Keratinocyte (primary cell): ENCODE measurements around the gene ELF4. TPM values are rescaled to one million over a fixed set of nuclear protein-coding genes. Genes with fewer than 3 reads are reported as not detected.
A peak's percentile ranks its signal among the peaks of the same experiment; 100 is the strongest.

Experiments
- DNase-seq: peaks from one replicate; pipeline ENCODE4 v3.0.0-alpha.2; 2011; ENCODE audit warnings: low read depth, missing footprints, low spot score
- FAIRE-seq: peaks from 2 replicates; lab custom pipeline; 2011; peaks lifted over from hg19 to GRCh38; lab: Jason Lieb, UNC
- H2AFZ ChIP-seq: 2 replicates; pipeline ENCODE4 v1.6.0; 2012; ENCODE audit warnings: low read length, control low read depth, inconsistent platforms; ENCODE audit not compliant: control insufficient read depth
- H3K27ac ChIP-seq: 2 replicates; pipeline ENCODE4 v1.5.1; 2011; ENCODE audit warnings: low read length; ENCODE audit not compliant: control insufficient read depth, insufficient read depth
- H3K27me3 ChIP-seq: 3 replicates; pipeline ENCODE4 v1.6.0; 2011; ENCODE audit warnings: low read length; ENCODE audit not compliant: control insufficient read depth, insufficient read depth; ENCODE audit errors: extremely low read depth
- H3K36me3 ChIP-seq, 2 experiments: 2 replicates in 1 of 2; 3 replicates in 1 of 2; pipeline ENCODE4 v1.5.1; 2011; ENCODE audit warnings: low read length in 2 of 2, mild to moderate bottlenecking in 1 of 2; ENCODE audit not compliant: control insufficient read depth in 2 of 2, insufficient read depth in 2 of 2; ENCODE audit errors: extremely low read depth in 1 of 2
- H3K4me1 ChIP-seq: 3 replicates; pipeline ENCODE4 v1.5.1; 2011; ENCODE audit warnings: low read length; ENCODE audit not compliant: control insufficient read depth, insufficient read depth; ENCODE audit errors: extremely low read depth
- H3K4me2 ChIP-seq: 3 replicates; pipeline ENCODE4 v1.6.0; 2011; ENCODE audit warnings: low read depth, low read length; ENCODE audit not compliant: control insufficient read depth, insufficient read depth; ENCODE audit errors: extremely low read depth
- H3K4me3 ChIP-seq, 3 experiments: fragments of 200-600 bp in 1 of 3; sonication (generic) in 1 of 3; 2 replicates in 2 of 3; 3 replicates in 1 of 3; pipeline ENCODE4 v1.5.1; 2011 to 2016; ENCODE audit warnings: low read length in 3 of 3, mild to moderate bottlenecking in 3 of 3, control low read depth in 2 of 3, inconsistent platforms in 1 of 3, low read depth in 1 of 3, mixed read lengths in 1 of 3, mixed run types in 1 of 3, moderate library complexity in 1 of 3; ENCODE audit not compliant: control insufficient read depth in 2 of 3, insufficient read depth in 2 of 3; ENCODE audit errors: extremely low read depth in 1 of 3
- H3K79me2 ChIP-seq: 2 replicates; pipeline ENCODE4 v1.6.0; 2012; ENCODE audit warnings: low read length; ENCODE audit not compliant: control insufficient read depth, insufficient read depth
- H3K9ac ChIP-seq: 3 replicates; pipeline ENCODE4 v1.6.0; 2011; ENCODE audit warnings: low read length; ENCODE audit not compliant: control insufficient read depth, insufficient read depth; ENCODE audit errors: extremely low read depth
- H3K9me1 ChIP-seq: 3 replicates; pipeline ENCODE4 v1.6.0; 2011; ENCODE audit warnings: low read length; ENCODE audit not compliant: control insufficient read depth, insufficient read depth; ENCODE audit errors: extremely low read depth
- H3K9me3 ChIP-seq: 2 replicates; pipeline ENCODE4 v1.5.1; 2012; ENCODE audit warnings: low read depth, low read length; ENCODE audit not compliant: control insufficient read depth
- H4K20me1 ChIP-seq: 3 replicates; pipeline ENCODE4 v1.6.0; 2011; ENCODE audit warnings: low read length; ENCODE audit not compliant: control insufficient read depth, insufficient read depth; ENCODE audit errors: extremely low read depth
- EZH2 ChIP-seq: IDR thresholded peaks from one replicate; pipeline ENCODE4 v1.6.1; 2012; ENCODE audit warnings: inconsistent platforms, mild to moderate bottlenecking, low read length, moderate library complexity
- dilution Hi-C: fragments of 300-500 bp; cut with MboI; formaldehyde crosslinking; loops from one replicate; pipeline ENCODE4 v1.7.0; 2020; ENCODE audit warnings: low sequenced_read_pairs; ENCODE audit not compliant: extremely low pct_ligation_motif_present
- polyA plus RNA-seq, 5 experiments: library from polyadenylated mRNA; depleted of rRNA in 3 of 5; stranded (reverse) in 3 of 5; stranded (forward) in 1 of 5; unstranded in 1 of 5; fragments of >200 nt; gene quantifications; 1 replicate in 1 of 5; 2 replicates in 3 of 5; 3 replicates in 1 of 5; pipeline versions ENCODE4 v1.2.1 to v1.2.3, GENCODE V29; 2011 to 2012; ENCODE audit warnings: missing spikeins in 2 of 5, low read depth in 1 of 5, low replicate concordance in 1 of 5
- TF ChIP-seq, protein P1 (sequence below), 3 experiments: IDR thresholded peaks in 1 of 3; conservative IDR thresholded peaks in 1 of 3; optimal IDR thresholded peaks in 1 of 3; 2 replicates in 2 of 3; 3 replicates in 1 of 3; pipeline versions ENCODE3 to v1.5.1; 2011; ENCODE audit warnings: low read length in 3 of 3, mild to moderate bottlenecking in 3 of 3, moderate library complexity in 2 of 3, control low read depth in 1 of 3, inconsistent platforms in 1 of 3; ENCODE audit not compliant: insufficient read depth in 2 of 3; ENCODE audit errors: extremely low read depth in 1 of 3

The ELF4 gene
- polyA plus RNA-seq, 1 donor (not counting 4 experiments of a cell fraction or from before 2014, with no cell fraction given): 17.6 TPM

DNA sequence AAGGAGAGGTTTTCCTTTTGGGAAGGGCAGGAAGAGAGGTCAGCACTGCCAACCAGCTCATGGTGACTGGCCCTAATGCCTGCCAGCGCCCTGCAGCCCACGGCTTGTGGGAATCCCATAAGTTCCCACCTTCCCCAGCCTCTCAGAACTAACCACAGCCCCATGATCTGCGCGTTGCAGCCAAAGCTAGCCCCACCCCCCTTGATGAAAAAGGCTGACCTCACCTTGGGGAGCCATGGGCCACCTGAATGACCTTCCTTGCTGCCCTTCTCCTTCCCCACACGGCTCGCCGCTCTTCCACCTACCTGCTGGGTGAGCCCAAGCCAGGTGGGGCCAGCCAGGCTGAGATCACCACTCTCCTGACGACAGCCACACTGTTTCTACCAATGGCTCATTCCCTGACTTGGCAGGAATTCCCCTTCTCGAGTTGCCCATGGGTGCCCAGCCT lies 3.9 kb upstream of the ELF4 start:
- H3K27me3 ChIP-seq: no peaks in the 10 kb centered on the region
- peak overlapping the region; percentile 22 for H3K4me2 ChIP-seq
- H3K4me3 ChIP-seq: peak overlapping the region in 1 of 3 experiments; percentile 7
- peak overlapping the region; percentile 29 for H3K9ac ChIP-seq
- no peak for FAIRE-seq
- H3K79me2 ChIP-seq: peaks cover 7% of the 10 kb centered on the region
- dilution Hi-C loops: no loop called here
- no peaks in the 10 kb centered on the region for H4K20me1 ChIP-seq
- H3K27ac ChIP-seq: peak overlapping the region; percentile 83
- TF ChIP-seq, protein P1, sequence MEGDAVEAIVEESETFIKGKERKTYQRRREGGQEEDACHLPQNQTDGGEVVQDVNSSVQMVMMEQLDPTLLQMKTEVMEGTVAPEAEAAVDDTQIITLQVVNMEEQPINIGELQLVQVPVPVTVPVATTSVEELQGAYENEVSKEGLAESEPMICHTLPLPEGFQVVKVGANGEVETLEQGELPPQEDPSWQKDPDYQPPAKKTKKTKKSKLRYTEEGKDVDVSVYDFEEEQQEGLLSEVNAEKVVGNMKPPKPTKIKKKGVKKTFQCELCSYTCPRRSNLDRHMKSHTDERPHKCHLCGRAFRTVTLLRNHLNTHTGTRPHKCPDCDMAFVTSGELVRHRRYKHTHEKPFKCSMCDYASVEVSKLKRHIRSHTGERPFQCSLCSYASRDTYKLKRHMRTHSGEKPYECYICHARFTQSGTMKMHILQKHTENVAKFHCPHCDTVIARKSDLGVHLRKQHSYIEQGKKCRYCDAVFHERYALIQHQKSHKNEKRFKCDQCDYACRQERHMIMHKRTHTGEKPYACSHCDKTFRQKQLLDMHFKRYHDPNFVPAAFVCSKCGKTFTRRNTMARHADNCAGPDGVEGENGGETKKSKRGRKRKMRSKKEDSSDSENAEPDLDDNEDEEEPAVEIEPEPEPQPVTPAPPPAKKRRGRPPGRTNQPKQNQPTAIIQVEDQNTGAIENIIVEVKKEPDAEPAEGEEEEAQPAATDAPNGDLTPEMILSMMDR (optimal IDR thresholded peaks at IDR 0.05 in 1 of 3, IDR thresholded peaks at IDR 0.05 in 1 of 3, conservative IDR thresholded peaks at IDR 0.05 in 1 of 3; ENCODE audit: extremely low read depth in 1 of 3, insufficient read depth in 2 of 3, low read length in 3 of 3): no peak
- no peak for TF ChIP-seq EZH2
- no peak for DNase-seq
- no peaks in the 10 kb centered on the region for H3K9me3 ChIP-seq
- no peaks in the 10 kb centered on the region for H3K9me1 ChIP-seq
- H3K36me3 ChIP-seq: no peaks in the 10 kb centered on the region
- H2AFZ ChIP-seq: no peak overlapping the region
- peaks cover 34% of the 10 kb centered on the region for H3K4me1 ChIP-seq

DNA sequence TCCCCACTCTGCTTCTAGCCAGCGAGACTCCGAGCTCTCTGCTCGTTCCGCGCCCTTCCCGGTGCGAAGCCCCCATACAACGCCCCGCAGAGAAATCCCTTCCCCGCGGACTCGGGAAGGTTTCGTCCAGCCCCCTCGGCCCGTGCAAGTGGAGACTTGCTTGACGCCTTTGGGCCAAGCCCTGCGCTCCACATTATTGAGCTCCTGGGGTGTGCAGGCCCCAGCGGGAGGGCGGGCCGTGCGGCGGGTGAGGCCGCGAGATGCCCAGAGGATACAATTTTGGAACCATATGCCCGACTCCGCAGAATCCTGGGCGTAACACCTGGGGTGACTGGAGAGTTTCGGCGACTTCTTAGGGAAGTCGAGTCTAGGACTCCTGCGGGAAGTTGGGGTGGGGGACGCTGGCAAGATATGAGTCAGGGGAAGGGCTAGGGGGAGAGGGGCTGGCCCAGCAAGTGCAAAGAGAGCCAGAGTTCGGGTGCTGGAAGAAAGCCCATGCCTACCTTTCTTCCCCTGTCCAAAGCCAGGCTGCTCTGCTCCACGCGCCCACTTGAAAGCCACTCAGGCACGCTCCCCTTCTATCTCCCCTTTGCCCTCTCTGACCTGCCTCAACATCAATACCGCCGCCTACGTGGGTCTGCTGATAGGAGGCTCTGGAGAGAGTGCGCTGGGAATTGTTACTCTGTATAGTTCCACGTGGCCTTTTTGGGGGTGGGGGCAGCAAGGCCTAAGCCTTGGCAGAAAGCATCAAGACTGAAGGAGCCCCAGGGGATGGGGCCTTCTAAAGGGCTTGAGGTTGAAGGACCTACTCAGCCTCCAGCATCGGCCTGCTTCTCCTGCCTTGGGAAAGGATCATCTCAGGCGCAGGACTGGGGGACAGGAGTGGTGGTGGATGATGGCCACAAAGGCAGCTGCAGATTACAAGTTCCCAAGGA lies 1.2 kb upstream of the ELF4 start:
- Histone ChIP-seq H3K79me2 (peaks cover 31% of the 10 kb centered on the region), H3K27me3 (no peaks in the 10 kb centered on the region), H3K4me1 (peaks cover 30% of the 10 kb centered on the region), H3K4me2 (peak overlapping the region; percentile 56), H3K9me3 (no peaks in the 10 kb centered on the region), H3K9ac (peak overlapping the region; percentile 75), H3K36me3 (no peaks in the 10 kb centered on the region), H3K9me1 (no peaks in the 10 kb centered on the region), H3K27ac (peak overlapping the region; percentile 74), H4K20me1 (peaks cover 2% of the 10 kb centered on the region), H3K4me3 (peak overlapping the region; percentile 26 to 45 (median 42)), H2AFZ (no peak overlapping the region)
- TF ChIP-seq, protein P1 (optimal IDR thresholded peaks at IDR 0.05 in 1 of 3, IDR thresholded peaks at IDR 0.05 in 1 of 3, conservative IDR thresholded peaks at IDR 0.05 in 1 of 3; ENCODE audit: extremely low read depth in 1 of 3, insufficient read depth in 2 of 3, low read length in 3 of 3): no peak
- TF ChIP-seq EZH2: no peak
- dilution Hi-C loops: no loop called here
- FAIRE-seq: no peak
- no peak for DNase-seq
